EH (cell line): ENCODE results near the gene GNG12.

Experiments
- DNase-seq: peaks from one replicate; pipeline ENCODE4 v3.0.0-alpha.2; 2015; ENCODE audit warnings: low read depth

GNG12 gene

GRCh38 chr1:67785847-67786753, 47.2 kb downstream of the GNG12 start:
- peak; percentile 42 for DNase-seq

- no peak for DNase-seq
Measured at GRCh38 chr1:67784545-67785186, 48.6 kb downstream of the GNG12 start.

DNA sequence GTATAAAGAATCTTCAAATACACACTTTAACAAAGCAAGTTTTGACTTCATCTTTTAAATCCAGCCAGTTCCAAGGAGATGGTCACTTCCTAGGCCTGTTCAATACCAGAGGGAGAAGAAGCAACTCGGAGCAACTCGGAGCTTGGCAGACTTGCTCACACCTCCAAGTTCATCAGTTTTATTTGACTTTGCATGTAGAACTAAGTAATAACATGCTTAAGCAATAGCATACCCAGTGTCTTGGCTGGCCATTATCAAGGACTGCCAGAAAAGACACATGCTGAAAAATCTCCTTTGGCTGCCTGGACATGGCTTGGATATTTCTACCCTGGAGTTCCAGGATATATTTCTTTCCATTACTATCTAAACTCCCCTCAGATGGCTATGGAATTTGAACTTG, 52.6 kb downstream of the GNG12 start:
- DNase-seq, result no peak

DNA sequence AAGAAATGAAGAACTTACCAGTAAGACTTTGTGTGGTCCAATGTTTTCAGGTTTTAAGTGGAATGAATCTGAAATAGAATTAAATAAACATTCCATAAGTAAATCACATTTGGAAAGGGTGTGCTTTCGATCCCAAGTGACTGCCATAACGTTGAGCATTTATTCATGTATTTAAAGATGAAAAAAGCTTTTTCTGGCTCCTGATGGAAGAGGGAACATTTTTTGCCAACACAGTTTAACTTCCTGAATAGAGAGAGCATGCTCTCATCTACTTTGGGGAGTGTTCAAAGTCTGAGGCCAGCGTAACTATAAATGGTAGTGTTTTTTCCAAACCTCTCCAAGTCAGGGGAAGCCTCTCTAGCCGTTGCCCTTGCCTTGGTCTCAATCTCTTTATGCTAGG, 55.8 kb downstream of the GNG12 start:
- no peak for DNase-seq

GRCh38 chr1:67777016-67777415, 56.3 kb downstream of the GNG12 start:
- no peak for DNase-seq

GRCh38 chr1:67773462-67773861, 59.8 kb downstream of the GNG12 start:
- DNase-seq, result peak; percentile 56

- peak; percentile 66 for DNase-seq
Measured at GRCh38 chr1:67771749-67772148, 61.5 kb downstream of the GNG12 start.

DNA sequence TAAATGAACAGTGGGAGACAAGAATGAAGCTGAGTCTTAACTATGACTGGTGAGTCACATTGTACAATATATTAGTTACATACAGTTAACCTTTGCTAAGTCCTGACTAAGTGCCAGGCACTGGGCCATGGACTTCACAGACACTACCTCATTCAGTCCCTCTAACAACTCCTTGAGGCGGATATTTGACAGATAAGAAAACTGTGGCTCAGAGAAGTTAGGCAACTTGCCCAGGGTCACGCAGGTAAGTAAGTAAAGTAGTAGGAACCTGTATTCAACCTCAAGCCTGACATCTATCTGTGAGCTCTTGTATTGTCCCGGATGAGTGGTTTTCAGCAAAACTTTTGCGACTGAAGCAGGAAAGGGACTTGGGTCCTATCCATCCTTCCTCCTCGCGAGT, 62.1 kb downstream of the GNG12 start:
- peak; percentile 75 for DNase-seq

- DNase-seq, result no peak
Measured at GRCh38 chr1:67769633-67770256, 63.5 kb downstream of the GNG12 start.

GRCh38 chr1:67768480-67768879, 64.8 kb downstream of the GNG12 start:
- DNase-seq, result no peak

- DNase-seq, result no peak
Measured at GRCh38 chr1:67767103-67767782, 66.0 kb downstream of the GNG12 start.

DNA sequence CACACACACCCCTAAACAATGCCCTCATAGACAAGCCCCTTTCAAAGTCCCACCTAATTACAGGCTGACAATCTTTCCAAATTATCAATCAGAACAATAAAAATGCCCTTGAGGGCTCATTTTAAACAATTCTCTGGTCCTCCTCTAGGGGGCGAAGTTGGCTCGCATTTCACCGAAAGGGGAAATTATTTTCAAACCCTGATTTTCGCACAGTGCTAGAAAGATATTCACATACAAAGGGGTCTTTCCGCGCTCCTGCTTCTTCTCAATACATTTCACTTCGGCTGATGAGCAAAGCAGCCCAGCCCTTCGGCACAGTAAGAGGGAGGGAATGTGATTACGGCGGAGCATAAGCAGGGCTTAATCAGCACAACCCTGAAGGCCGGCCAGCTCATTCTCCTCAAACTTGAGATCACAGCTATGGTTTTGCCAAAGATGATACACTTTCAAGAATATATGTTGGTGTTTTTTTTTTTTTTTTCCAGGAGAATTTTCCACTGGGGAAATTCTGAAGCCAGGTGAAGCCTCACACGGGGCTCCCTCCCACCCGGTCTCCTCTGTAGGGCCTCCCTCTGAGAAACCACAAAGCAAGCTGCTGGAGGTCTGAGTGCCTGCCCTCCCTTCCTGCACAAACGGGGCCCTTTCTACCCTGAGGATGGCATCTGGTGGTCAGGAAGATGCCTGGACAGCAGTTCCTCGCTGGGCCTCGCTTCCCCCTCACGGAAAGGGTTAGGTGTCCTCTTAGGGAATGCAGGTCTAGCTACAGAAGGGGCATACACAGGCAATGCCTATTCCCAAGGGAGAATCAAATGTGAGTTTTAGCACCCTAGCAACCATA, 66.9 kb downstream of the GNG12 start:
- peak; percentile 87 for DNase-seq

GRCh38 chr1:67764633-67765032, 68.6 kb downstream of the GNG12 start:
- DNase-seq, result no peak

GRCh38 chr1:67761730-67762129, 71.5 kb downstream of the GNG12 start:
- DNase-seq, result no peak

DNA sequence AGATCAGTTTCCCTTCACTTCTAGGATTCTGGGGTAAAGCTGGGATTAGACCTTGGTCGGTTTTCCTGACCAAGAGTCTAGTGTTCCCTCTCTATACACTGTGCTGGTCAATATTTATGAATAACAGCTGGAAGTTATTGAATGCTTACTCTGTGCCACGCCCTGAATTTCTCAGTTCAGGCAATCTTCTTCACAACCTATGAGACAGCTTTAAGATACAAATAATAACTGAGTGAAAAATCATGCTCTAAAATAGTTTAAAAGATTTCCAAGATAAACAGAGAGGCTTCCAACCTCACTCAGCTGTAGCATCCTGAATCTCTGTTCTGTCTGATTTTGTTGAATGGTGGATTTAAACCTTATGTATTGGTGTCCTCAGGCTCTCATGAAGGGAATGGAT, 72.2 kb downstream of the GNG12 start:
- peak; percentile 21 for DNase-seq

GRCh38 chr1:67760030-67760821, 73.0 kb downstream of the GNG12 start:
- DNase-seq, result peak; percentile 79

DNA sequence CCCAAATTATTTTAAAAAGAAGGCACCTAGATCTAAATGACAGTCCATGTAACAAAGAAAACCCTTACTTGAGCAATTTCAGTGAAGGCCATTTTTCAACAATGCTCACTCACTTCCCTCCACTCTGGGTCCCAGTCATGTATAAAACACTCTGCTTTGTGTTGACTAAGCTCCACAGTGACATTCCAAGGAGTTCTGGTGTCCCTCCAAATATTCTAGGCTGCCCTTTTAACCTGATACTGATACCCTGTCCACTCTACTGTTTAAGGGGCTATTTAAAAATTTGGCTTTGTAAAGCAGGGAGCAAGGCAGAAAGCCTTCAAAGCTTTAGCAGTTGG, 73.6 kb downstream of the GNG12 start:
- peak; percentile 72 for DNase-seq

DNA sequence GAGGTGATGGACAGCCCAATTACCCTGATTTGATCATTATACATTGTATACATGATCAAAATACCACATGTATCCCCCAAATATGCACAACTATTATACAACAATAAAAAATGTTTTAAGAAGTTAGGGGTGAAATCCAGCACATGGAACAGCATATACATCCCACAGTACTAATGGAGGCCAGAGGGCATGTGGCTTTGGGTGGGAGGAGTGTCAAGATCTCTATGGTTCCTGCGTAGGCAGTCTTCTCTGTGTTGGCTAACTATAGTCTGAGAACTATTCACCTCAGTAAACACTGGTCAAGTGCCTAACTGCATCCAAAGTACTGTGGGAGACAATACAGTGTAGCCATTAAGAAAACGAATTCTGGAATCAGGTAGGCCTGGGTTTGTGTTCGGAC, 74.2 kb downstream of the GNG12 start:
- no peak for DNase-seq

GRCh38 chr1:67755619-67756018, 77.6 kb downstream of the GNG12 start:
- DNase-seq, result peak; percentile 84

- no peak for DNase-seq
Measured at GRCh38 chr1:67755160-67755559, 78.1 kb downstream of the GNG12 start.

DNA sequence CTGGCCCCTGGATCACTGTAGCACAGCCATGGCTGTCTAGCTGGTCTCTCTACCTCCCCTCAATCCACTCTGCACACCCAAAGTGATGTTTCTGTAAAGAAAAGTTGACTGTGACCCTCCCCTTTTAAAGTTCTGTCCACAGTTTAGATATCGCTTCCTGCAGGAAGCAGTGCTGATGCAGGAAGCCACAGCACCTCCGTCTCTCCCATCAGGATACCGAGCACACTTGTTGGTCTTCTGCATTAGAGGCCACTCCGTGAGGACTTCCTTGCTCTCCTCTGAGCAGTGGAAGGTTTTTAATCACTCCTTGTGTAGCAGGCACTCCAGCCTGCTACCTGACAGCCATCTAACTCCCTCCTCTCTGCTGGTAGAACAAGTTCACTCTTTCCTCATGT, 78.7 kb downstream of the GNG12 start:
- DNase-seq, result no peak
